Stimulated activated CD4-positive, alpha-beta T cell treated with anti-CD3 and anti-CD28 coated beads, Interleukin-12 subunit alpha, Interleukin-12 subunit beta, amount 100 ng/mL, for 24 hours (primary cell): ENCODE results near the gene RADIL.

ENCODE experiments used
- DNase-seq, 2 experiments: peaks; one replicate each; pipeline ENCODE4 v3.0.0-alpha.2; 2020; ENCODE audit warnings: low read depth in 2 of 2

RADIL gene

GRCh38 chr7:4754433-4755010, 129.0 kb downstream of the RADIL start:
- no peak for DNase-seq

- peak; percentile 63 to 80 for DNase-seq
Measured at GRCh38 chr7:4753598-4754432, 129.7 kb downstream of the RADIL start.

- DNase-seq = no peak
Measured at GRCh38 chr7:4751398-4751947, 132.0 kb downstream of the RADIL start.

GRCh38 chr7:4749798-4750197, 133.7 kb downstream of the RADIL start:
- DNase-seq = no peak

GRCh38 chr7:4749363-4749762, 134.2 kb downstream of the RADIL start:
- no peak for DNase-seq
